ENCODE measurements around the gene HECW1.

- TF ChIP-seq CTCF (IDR thresholded peaks at IDR 0.05), result no peak
- TF ChIP-seq EZH2 (IDR thresholded peaks at IDR 0.05; ENCODE audit: borderline replicate concordance, insufficient read depth, low read depth, low read length, poor library complexity, severe bottlenecking), result no peak
Observed at GRCh38 chr7:43273939-43274719, 161.7 kb downstream of the HECW1 start.

All from B cell (primary cell).